ENCODE results near the gene MTO1.

DNA sequence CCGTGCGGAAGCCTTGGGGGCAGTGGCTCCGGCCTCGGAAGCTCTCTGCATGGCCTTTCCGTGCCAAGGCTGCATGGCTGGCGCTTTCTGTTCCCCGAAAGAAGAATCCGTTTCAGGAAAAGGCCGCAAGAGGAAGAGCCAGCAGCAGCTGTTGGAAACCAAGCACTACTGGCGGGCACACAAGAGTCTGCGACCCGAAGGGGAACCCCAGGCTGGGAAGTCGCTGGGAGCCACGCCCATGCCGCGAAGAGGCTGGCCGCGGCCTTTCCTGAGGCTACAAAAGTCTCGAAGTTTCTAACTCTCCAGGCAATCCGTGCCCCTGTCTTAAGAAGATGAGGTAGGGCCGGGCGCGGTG is 9.5 kb upstream of the MTO1 start, which contains the start of gene CGAS:
- TF ChIP-seq, protein P1, sequence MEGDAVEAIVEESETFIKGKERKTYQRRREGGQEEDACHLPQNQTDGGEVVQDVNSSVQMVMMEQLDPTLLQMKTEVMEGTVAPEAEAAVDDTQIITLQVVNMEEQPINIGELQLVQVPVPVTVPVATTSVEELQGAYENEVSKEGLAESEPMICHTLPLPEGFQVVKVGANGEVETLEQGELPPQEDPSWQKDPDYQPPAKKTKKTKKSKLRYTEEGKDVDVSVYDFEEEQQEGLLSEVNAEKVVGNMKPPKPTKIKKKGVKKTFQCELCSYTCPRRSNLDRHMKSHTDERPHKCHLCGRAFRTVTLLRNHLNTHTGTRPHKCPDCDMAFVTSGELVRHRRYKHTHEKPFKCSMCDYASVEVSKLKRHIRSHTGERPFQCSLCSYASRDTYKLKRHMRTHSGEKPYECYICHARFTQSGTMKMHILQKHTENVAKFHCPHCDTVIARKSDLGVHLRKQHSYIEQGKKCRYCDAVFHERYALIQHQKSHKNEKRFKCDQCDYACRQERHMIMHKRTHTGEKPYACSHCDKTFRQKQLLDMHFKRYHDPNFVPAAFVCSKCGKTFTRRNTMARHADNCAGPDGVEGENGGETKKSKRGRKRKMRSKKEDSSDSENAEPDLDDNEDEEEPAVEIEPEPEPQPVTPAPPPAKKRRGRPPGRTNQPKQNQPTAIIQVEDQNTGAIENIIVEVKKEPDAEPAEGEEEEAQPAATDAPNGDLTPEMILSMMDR (IDR thresholded peaks at IDR 0.05; ENCODE audit: low read depth, low read length) = no peak
- TF ChIP-seq MYC (IDR thresholded peaks at IDR 0.05; ENCODE audit: low read depth, low read length) (no peak), POLR2A (IDR thresholded peaks at IDR 0.05; ENCODE audit: extremely low read depth, insufficient read length) (peak; percentile 73)
- TF ChIP-seq, protein P2, sequence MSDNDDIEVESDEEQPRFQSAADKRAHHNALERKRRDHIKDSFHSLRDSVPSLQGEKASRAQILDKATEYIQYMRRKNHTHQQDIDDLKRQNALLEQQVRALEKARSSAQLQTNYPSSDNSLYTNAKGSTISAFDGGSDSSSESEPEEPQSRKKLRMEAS (IDR thresholded peaks at IDR 0.05; ENCODE audit: low read depth, low read length) = peak; percentile 43; the same call in 1 of the 2 replicates
